Measurements from ENCODE around the gene RPL15. TPM values are rescaled to one million over a fixed set of nuclear protein-coding genes. Genes with fewer than 3 reads are reported as not detected.
A peak's percentile ranks its signal among the peaks of the same experiment; 100 is the strongest.

The RPL15 gene
- total and polyA plus RNA-seq, 2 of the 8 experiments (the other 6 are each of a cell fraction or from before 2014, with no cell fraction given) = 2,819 to 6,473 TPM

DNA sequence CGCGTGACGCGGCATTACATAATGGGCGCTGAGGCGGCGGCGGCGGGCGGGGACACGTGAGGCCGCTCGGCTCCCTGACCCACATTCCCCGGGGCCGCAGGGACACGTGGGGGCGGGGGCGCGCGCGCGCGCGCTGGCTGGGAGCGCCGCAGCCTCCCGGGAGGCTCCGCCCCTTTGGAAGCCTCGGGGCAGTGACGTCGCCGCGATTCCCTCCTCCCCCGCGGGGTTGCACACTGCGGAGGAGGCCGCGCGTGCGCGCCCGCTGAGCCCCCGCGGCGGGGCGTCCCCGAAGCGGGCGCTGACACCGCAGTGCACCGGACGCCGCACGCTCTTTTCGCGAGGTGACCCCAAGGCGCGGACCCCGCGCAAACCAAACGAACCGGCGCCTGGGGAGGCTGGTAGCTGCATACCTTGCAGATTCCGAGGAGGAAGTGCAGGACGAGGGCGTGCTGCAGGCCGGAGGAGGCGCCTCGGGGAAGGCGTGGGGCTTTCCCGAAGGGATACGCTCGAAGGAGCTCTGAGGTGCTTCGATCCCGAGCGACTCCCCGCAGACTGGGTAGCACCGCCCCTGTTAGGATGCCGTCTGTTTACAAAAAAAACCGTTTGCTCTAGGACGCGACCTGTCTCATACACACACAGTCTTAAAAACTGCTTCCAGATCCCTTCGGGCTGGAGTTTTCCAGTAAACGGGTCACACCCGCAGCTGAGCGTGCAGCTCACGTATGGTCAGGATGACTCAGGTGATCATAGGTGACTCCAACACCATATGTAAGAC lies 29.2 kb downstream of the RPL15 start (continued):
- TF ChIP-seq SIN3A (conservative IDR thresholded peaks at IDR 0.05 in 1 of 2, IDR thresholded peaks at IDR 0.05 in 1 of 2; ENCODE audit: low read depth in 1 of 2, low read length in 2 of 2) = peak; percentile 50 to 51; a peak in 1 of 4 replicates
- TF ChIP-seq, protein P1, sequence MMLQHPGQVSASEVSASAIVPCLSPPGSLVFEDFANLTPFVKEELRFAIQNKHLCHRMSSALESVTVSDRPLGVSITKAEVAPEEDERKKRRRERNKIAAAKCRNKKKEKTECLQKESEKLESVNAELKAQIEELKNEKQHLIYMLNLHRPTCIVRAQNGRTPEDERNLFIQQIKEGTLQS (IDR thresholded peaks at IDR 0.05; ENCODE audit: insufficient read depth, low read depth, low read length) = peak; percentile 76; the same call in 1 of the 2 replicates
- TF ChIP-seq FOSL1 (IDR thresholded peaks at IDR 0.05; ENCODE audit: insufficient read depth, low read depth, low read length) = no peak
- TF ChIP-seq, protein P2, sequence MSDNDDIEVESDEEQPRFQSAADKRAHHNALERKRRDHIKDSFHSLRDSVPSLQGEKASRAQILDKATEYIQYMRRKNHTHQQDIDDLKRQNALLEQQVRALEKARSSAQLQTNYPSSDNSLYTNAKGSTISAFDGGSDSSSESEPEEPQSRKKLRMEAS (IDR thresholded peaks at IDR 0.05) = peak; percentile 13
- TF ChIP-seq TAF7 (optimal IDR thresholded peaks at IDR 0.05; ENCODE audit: borderline replicate concordance, low read depth, low read length) = peak; percentile 56
- TF ChIP-seq CREB1 (IDR thresholded peaks at IDR 0.05) = peak; percentile 93
- peak; percentile 74 to 76 for TF ChIP-seq POLR2A (IDR thresholded peaks at IDR 0.05; ENCODE audit: control extremely low read depth in 1 of 2, low read depth in 2 of 2, low read length in 2 of 2)
- TF ChIP-seq EZH2 (IDR thresholded peaks at IDR 0.05; ENCODE audit: low read depth, low read length, severe bottlenecking) = no peak
- TF ChIP-seq EP300 (IDR thresholded peaks at IDR 0.05; ENCODE audit: borderline replicate concordance in 1 of 2, low read depth in 2 of 2, low read length in 2 of 2) = peak in 1 of 2 experiments; percentile 73; a peak in 1 of 3 replicates
- no peak for TF ChIP-seq SIRT6 (IDR thresholded peaks at IDR 0.05; ENCODE audit: low read length)
- TF ChIP-seq NRF1 (IDR thresholded peaks at IDR 0.05; ENCODE audit: low read depth, low read length) = peak; percentile 35; the same call in 1 of the 2 replicates
- TF ChIP-seq, protein P3, sequence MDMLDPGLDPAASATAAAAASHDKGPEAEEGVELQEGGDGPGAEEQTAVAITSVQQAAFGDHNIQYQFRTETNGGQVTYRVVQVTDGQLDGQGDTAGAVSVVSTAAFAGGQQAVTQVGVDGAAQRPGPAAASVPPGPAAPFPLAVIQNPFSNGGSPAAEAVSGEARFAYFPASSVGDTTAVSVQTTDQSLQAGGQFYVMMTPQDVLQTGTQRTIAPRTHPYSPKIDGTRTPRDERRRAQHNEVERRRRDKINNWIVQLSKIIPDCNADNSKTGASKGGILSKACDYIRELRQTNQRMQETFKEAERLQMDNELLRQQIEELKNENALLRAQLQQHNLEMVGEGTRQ (IDR thresholded peaks at IDR 0.05; ENCODE audit: low read length) = peak; percentile 87
- no peak for TF ChIP-seq JUND (IDR thresholded peaks at IDR 0.05; ENCODE audit: low read length)
- TF ChIP-seq, protein P4, sequence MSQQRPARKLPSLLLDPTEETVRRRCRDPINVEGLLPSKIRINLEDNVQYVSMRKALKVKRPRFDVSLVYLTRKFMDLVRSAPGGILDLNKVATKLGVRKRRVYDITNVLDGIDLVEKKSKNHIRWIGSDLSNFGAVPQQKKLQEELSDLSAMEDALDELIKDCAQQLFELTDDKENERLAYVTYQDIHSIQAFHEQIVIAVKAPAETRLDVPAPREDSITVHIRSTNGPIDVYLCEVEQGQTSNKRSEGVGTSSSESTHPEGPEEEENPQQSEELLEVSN (IDR thresholded peaks at IDR 0.05) = peak; percentile 67; the same call in 1 of the 2 replicates
- TF ChIP-seq MAFK (IDR thresholded peaks at IDR 0.05; ENCODE audit: low read depth, low read length) = peak; percentile 17; the same call in 1 of the 2 replicates
- no peak for TF ChIP-seq NANOG (IDR thresholded peaks at IDR 0.05; ENCODE audit: insufficient read depth, low read depth, low read length, poor library complexity, severe bottlenecking)
- no peak for TF ChIP-seq GABPA (IDR thresholded peaks at IDR 0.05; ENCODE audit: borderline replicate concordance, insufficient read depth, low read length)
- no peak for TF ChIP-seq CBX5 (IDR thresholded peaks at IDR 0.05; ENCODE audit: low read depth, low read length)
- TF ChIP-seq KDM4A (IDR thresholded peaks at IDR 0.05; ENCODE audit: low read depth, low read length, severe bottlenecking) = peak; percentile 22
- 0 out of 2 replicates have a peak, but pooled peaks have one; percentile 9 for TF ChIP-seq YY1 (IDR thresholded peaks at IDR 0.05; ENCODE audit: low read depth, low read length)
- no peak for TF ChIP-seq SP2 (IDR thresholded peaks at IDR 0.05; ENCODE audit: low read length)

All from H1 (cell line).